Fibroblast of the aortic adventitia (primary cell): Measurements from ENCODE around the gene SMIM35. TPM values are rescaled to one million over a fixed set of nuclear protein-coding genes. Genes with fewer than 3 reads are reported as not detected.

Source experiments
- DNase-seq: peaks from one replicate; pipeline ENCODE4 v3.0.0-alpha.2; 2010; ENCODE audit warnings: low read depth
- H3K4me3 ChIP-seq: 2 replicates; pipeline ENCODE4 v1.5.1; 2011; ENCODE audit warnings: low read depth, mild to moderate bottlenecking, control low read depth, low read length, moderate library complexity
- CTCF ChIP-seq: IDR thresholded peaks from 2 replicates; pipeline ENCODE4 v1.5.1; 2011; ENCODE audit warnings: mild to moderate bottlenecking, low read length, control low read depth, inconsistent platforms; ENCODE audit not compliant: insufficient read depth
- total RNA-seq: library from RNA; depleted of rRNA; stranded (reverse); fragments of >200 nt; gene quantifications from 2 replicates; pipeline ENCODE4 v1.2.3, GENCODE V29; 2012; ENCODE audit warnings: low replicate concordance

The SMIM35 gene
- total RNA-seq, 1 donor = not detected

GRCh38 chr11:118042141-118042540 lies 44.6 kb downstream of the SMIM35 start:
- TF ChIP-seq CTCF = no peak
- H3K4me3 ChIP-seq = no peak overlapping the region
- no peak for DNase-seq

GRCh38 chr11:118033443-118033842 lies 53.3 kb downstream of the SMIM35 start:
- no peak for TF ChIP-seq CTCF
- no peak for DNase-seq
- H3K4me3 ChIP-seq = no peak overlapping the region

- TF ChIP-seq CTCF = no peak
- no peak overlapping the region for H3K4me3 ChIP-seq
- DNase-seq = no peak
Measured at GRCh38 chr11:118028626-118029025, 58.1 kb downstream of the SMIM35 start.

- no peak overlapping the region for H3K4me3 ChIP-seq
- no peak for TF ChIP-seq CTCF
- no peak for DNase-seq
Measured at GRCh38 chr11:118027694-118028093, 59.1 kb downstream of the SMIM35 start.

- TF ChIP-seq CTCF = no peak
- no peak for DNase-seq
Measured at GRCh38 chr11:118021146-118021545, 65.6 kb downstream of the SMIM35 start.

GRCh38 chr11:118018401-118018800 lies 68.4 kb downstream of the SMIM35 start:
- no peak overlapping the region for H3K4me3 ChIP-seq
- DNase-seq = no peak
- TF ChIP-seq CTCF = no peak

More at GRCh38 chr11:118021146-118021545, 65.6 kb downstream of the SMIM35 start:
- H3K4me3 ChIP-seq = no peak overlapping the region

GRCh38 chr11:118017631-118018315 lies 69.0 kb downstream of the SMIM35 start:
- no peak overlapping the region for H3K4me3 ChIP-seq
- no peak for TF ChIP-seq CTCF
- DNase-seq = no peak
